ENCODE measurements around the gene HERC4.

Gene HERC4

GRCh38 chr10:68074775-68075549 is at the start of gene HERC4:
TSS of gene HERC4 (minus strand) at chr10:68075283. CDS start at chr10:68073108, 2,175 bp downstream.
- peak; percentile 94 for DNase-seq (ENCODE audit: low spot score)

- DNase-seq (ENCODE audit: low spot score), result no peak
These were observed 49.6 kb upstream of the HERC4 start for GRCh38 chr10:68124718-68125117.

- DNase-seq (ENCODE audit: low spot score), result no peak
These were observed 46.8 kb upstream of the HERC4 start for GRCh38 chr10:68121852-68122251.

GRCh38 chr10:68121020-68121743 is 46.1 kb upstream of the HERC4 start:
- no peak for DNase-seq (ENCODE audit: low spot score)

GRCh38 chr10:68118657-68119056 is 43.6 kb upstream of the HERC4 start:
- no peak for DNase-seq (ENCODE audit: low spot score)

- no peak for DNase-seq (ENCODE audit: low spot score)
These were observed 37.8 kb upstream of the HERC4 start for GRCh38 chr10:68112837-68113236.

- no peak for DNase-seq (ENCODE audit: low spot score)
These were observed 36.5 kb upstream of the HERC4 start for GRCh38 chr10:68111584-68111983.

GRCh38 chr10:68110027-68110426 is 34.9 kb upstream of the HERC4 start:
- no peak for DNase-seq (ENCODE audit: low spot score)

- DNase-seq (ENCODE audit: low spot score), result no peak
These were observed 34.2 kb upstream of the HERC4 start, which contains the start of gene MYPN for GRCh38 chr10:68109331-68109730. TSS of gene MYPN (plus strand) at chr10:68109488. CDS start at chr10:68121439, 11,951 bp downstream.

- no peak for DNase-seq (ENCODE audit: low spot score)
These were observed 33.6 kb upstream of the HERC4 start for GRCh38 chr10:68108653-68109052.

- no peak for DNase-seq (ENCODE audit: low spot score)
These were observed 33.0 kb upstream of the HERC4 start for GRCh38 chr10:68108051-68108450.

GRCh38 chr10:68107651-68108050 is 32.6 kb upstream of the HERC4 start:
- DNase-seq (ENCODE audit: low spot score), result no peak

GRCh38 chr10:68106656-68107055 is 31.6 kb upstream of the HERC4 start:
- no peak for DNase-seq (ENCODE audit: low spot score)

- DNase-seq (ENCODE audit: low spot score), result peak; percentile 26
These were observed 30.7 kb upstream of the HERC4 start for GRCh38 chr10:68105820-68106219.

GRCh38 chr10:68103901-68104300 is 28.8 kb upstream of the HERC4 start:
- DNase-seq (ENCODE audit: low spot score), result no peak

GRCh38 chr10:68103261-68103878 is 28.3 kb upstream of the HERC4 start:
- no peak for DNase-seq (ENCODE audit: low spot score)

GRCh38 chr10:68101066-68101465 is 26.0 kb upstream of the HERC4 start:
- DNase-seq (ENCODE audit: low spot score), result no peak

- DNase-seq (ENCODE audit: low spot score), result no peak
These were observed 24.7 kb upstream of the HERC4 start for GRCh38 chr10:68099736-68100135.

GRCh38 chr10:68096913-68097516 is 21.9 kb upstream of the HERC4 start:
- no peak for DNase-seq (ENCODE audit: low spot score)

- no peak for DNase-seq (ENCODE audit: low spot score)
These were observed 20.1 kb upstream of the HERC4 start for GRCh38 chr10:68095153-68095552.

- no peak for DNase-seq (ENCODE audit: low spot score)
These were observed 17.4 kb upstream of the HERC4 start for GRCh38 chr10:68092512-68092911.

- no peak for DNase-seq (ENCODE audit: low spot score)
These were observed 15.5 kb upstream of the HERC4 start for GRCh38 chr10:68090586-68090985.

Data from putamen (tissue), 1 donor.